H9 (cell line): ENCODE measurements around the gene FUS. TPM values are rescaled to one million over a fixed set of nuclear protein-coding genes. Genes with fewer than 3 reads are reported as not detected.

ENCODE experiments used
- DNase-seq: peaks from one replicate; pipeline ENCODE4 v3.0.0-alpha.2; 2017
- H2AFZ ChIP-seq: one replicate; pipeline ENCODE4 v1.6.1; 2013; ENCODE audit warnings: mild to moderate bottlenecking, low read length, control low read depth, moderate library complexity
- H2AK5ac ChIP-seq: 2 replicates; pipeline ENCODE4 v1.6.1; 2013; ENCODE audit warnings: low read length, control low read depth, mixed read lengths; ENCODE audit not compliant: insufficient read length
- H2BK120ac ChIP-seq: one replicate; pipeline ENCODE4 v1.6.1; 2013; ENCODE audit warnings: low read depth, mild to moderate bottlenecking, low read length, control low read depth, inconsistent platforms; ENCODE audit not compliant: poor library complexity, severe bottlenecking
- H2BK12ac ChIP-seq: 2 replicates; pipeline ENCODE4 v1.6.1; 2013; ENCODE audit warnings: low read length, control low read depth, mixed read lengths, low read depth; ENCODE audit not compliant: insufficient read length
- H2BK15ac ChIP-seq: 2 replicates; pipeline ENCODE4 v1.6.1; 2013; ENCODE audit warnings: low read depth, low read length, control low read depth
- H2BK20ac ChIP-seq: one replicate; pipeline ENCODE4 v1.6.1; 2013; ENCODE audit warnings: low read depth, mild to moderate bottlenecking, low read length, control low read depth, inconsistent platforms; ENCODE audit not compliant: poor library complexity, severe bottlenecking
- H2BK5ac ChIP-seq: 2 replicates; pipeline ENCODE4 v1.6.1; 2013; ENCODE audit warnings: low read length, control low read depth, mixed read lengths; ENCODE audit not compliant: insufficient read length
- H3K14ac ChIP-seq: 2 replicates; pipeline ENCODE4 v1.6.1; 2013; ENCODE audit warnings: low read length, control low read depth; ENCODE audit not compliant: insufficient read depth
- H3K18ac ChIP-seq: 2 replicates; pipeline ENCODE4 v1.6.1; 2013; ENCODE audit warnings: low read depth, mild to moderate bottlenecking, mixed read lengths, low read length, control low read depth; ENCODE audit not compliant: insufficient read length
- H3K23ac ChIP-seq: 2 replicates; pipeline ENCODE4 v1.6.1; 2013; ENCODE audit warnings: low read length, control low read depth, mixed read lengths, low read depth; ENCODE audit not compliant: insufficient read length
- H3K23me2 ChIP-seq: 2 replicates; pipeline ENCODE4 v1.6.1; 2013; ENCODE audit warnings: low read depth, mild to moderate bottlenecking, mixed read lengths, low read length, control low read depth; ENCODE audit not compliant: insufficient read length, poor library complexity, severe bottlenecking
- H3K27ac ChIP-seq: 2 replicates; pipeline ENCODE4 v1.5.1; 2013; ENCODE audit warnings: low read length, control low read depth, mixed read lengths, low read depth; ENCODE audit not compliant: insufficient read length
- H3K27me3 ChIP-seq: 2 replicates; pipeline ENCODE4 v1.6.1; 2013; ENCODE audit warnings: low read length, control low read depth, inconsistent platforms; ENCODE audit not compliant: insufficient read depth
- H3K4ac ChIP-seq: 2 replicates; pipeline ENCODE4 v1.6.1; 2013; ENCODE audit warnings: low read depth, mild to moderate bottlenecking, control low read depth, inconsistent platforms, low read length, moderate library complexity
- H3K4me1 ChIP-seq: 2 replicates; pipeline ENCODE4 v1.6.1; 2013; ENCODE audit warnings: low read length, control low read depth, inconsistent platforms; ENCODE audit not compliant: insufficient read depth
- H3K4me2 ChIP-seq: 2 replicates; pipeline ENCODE4 v1.6.1; 2013; ENCODE audit warnings: low read length, control low read depth, mixed read lengths; ENCODE audit not compliant: insufficient read length, insufficient read depth
- H3K56ac ChIP-seq: 2 replicates; pipeline ENCODE4 v1.6.1; 2013; ENCODE audit warnings: low read depth, mild to moderate bottlenecking, mixed read lengths, low read length, control low read depth; ENCODE audit not compliant: insufficient read length
- H3K79me1 ChIP-seq: 2 replicates; pipeline ENCODE4 v1.6.1; 2013; ENCODE audit warnings: low read depth, mild to moderate bottlenecking, moderate library complexity, low read length, control low read depth, inconsistent platforms; ENCODE audit not compliant: insufficient read depth, poor library complexity, severe bottlenecking
- H3K79me2 ChIP-seq: 2 replicates; pipeline ENCODE4 v1.6.1; 2013; ENCODE audit warnings: low read length, control low read depth, inconsistent platforms; ENCODE audit not compliant: insufficient read depth
- H3K9ac ChIP-seq: 2 replicates; pipeline ENCODE4 v1.6.1; 2013; ENCODE audit warnings: low read length, control low read depth, mixed read lengths; ENCODE audit not compliant: insufficient read length; ENCODE audit errors: extremely low read depth
- H3K9me3 ChIP-seq: one replicate; pipeline ENCODE4 v1.6.1; 2013; ENCODE audit warnings: low read depth, low read length, inconsistent platforms; ENCODE audit not compliant: control insufficient read depth
- H3T11ph ChIP-seq: one replicate; pipeline ENCODE4 v1.6.1; 2013; ENCODE audit warnings: mild to moderate bottlenecking, low read length, control low read depth, inconsistent platforms
- H4K20me1 ChIP-seq: one replicate; pipeline ENCODE4 v1.6.1; 2013; ENCODE audit not compliant: control insufficient read depth, insufficient read length, insufficient read depth
- H4K5ac ChIP-seq: 2 replicates; pipeline ENCODE4 v1.6.1; 2013; ENCODE audit warnings: low read depth, mild to moderate bottlenecking, mixed read lengths, low read length, control low read depth; ENCODE audit not compliant: insufficient read length
- H4K8ac ChIP-seq: replicated peaks from 2 replicates; pipeline ENCODE4 v1.6.1; 2013; ENCODE audit warnings: low read length, control low read depth, mixed read lengths, low read depth; ENCODE audit not compliant: insufficient read length
- H4K91ac ChIP-seq: 2 replicates; pipeline ENCODE4 v1.6.1; 2013; ENCODE audit warnings: low read depth, mild to moderate bottlenecking, moderate library complexity, mixed read lengths, low read length, control low read depth; ENCODE audit not compliant: insufficient read length
- H3K27ac Mint-ChIP-seq, 3 experiments: 2 replicates in 2 of 3; 3 replicates in 1 of 3; pipeline ENCODE4 v1.8.0; 2020 to 2021; ENCODE audit warnings: mixed read lengths in 3 of 3, mild to moderate bottlenecking in 1 of 3, moderate library complexity in 1 of 3
- H3K27me3 Mint-ChIP-seq: 2 replicates; pipeline ENCODE4 v1.8.0; 2021; ENCODE audit warnings: low read depth, mild to moderate bottlenecking, moderate library complexity, mixed read lengths
- H3K36me3 Mint-ChIP-seq, 3 experiments: 2 replicates in 2 of 3; 3 replicates in 1 of 3; pipeline ENCODE4 v1.8.0; 2020 to 2021; ENCODE audit warnings: low read depth in 3 of 3, mixed read lengths in 3 of 3; ENCODE audit not compliant: insufficient read depth in 1 of 3
- H3K4me1 Mint-ChIP-seq, 2 experiments: 2 replicates each; pipeline ENCODE4 v1.8.0; 2020; ENCODE audit warnings: mixed read lengths in 2 of 2
- H3K4me3 Mint-ChIP-seq, 2 experiments: 2 replicates in 1 of 2; 3 replicates in 1 of 2; pipeline ENCODE4 v1.8.0; 2020 to 2021; ENCODE audit warnings: mild to moderate bottlenecking in 2 of 2, mixed read lengths in 2 of 2, moderate library complexity in 1 of 2
- H3K9me3 Mint-ChIP-seq, 2 experiments: 2 replicates in 1 of 2; 3 replicates in 1 of 2; pipeline ENCODE4 v1.8.0; 2020; ENCODE audit warnings: mild to moderate bottlenecking in 2 of 2, mixed read lengths in 2 of 2, moderate library complexity in 1 of 2
- CTCF ChIP-seq: fragments of 200-600 bp; sonication (generic); conservative IDR thresholded peaks from 3 replicates; pipeline ENCODE4 v1.8.0; 2021; ENCODE audit warnings: antibody characterized with exemption, mild to moderate bottlenecking
- WGBS: extraction: QIAGEN DNeasy Blood & Tissue Kit; methylation state at CpG from one replicate; pipeline ENCODE4 v1.1.7; 2013; ENCODE audit warnings: missing lambda C conversion rate, low lambda C conversion rate, mixed read lengths; ENCODE audit not compliant: insufficient read length; ENCODE audit errors: extremely low coverage; 5-methylcytosine and 5-hydroxymethylcytosine counted together
- total RNA-seq: library from RNA; stranded (reverse); gene quantifications from 2 replicates; pipeline ENCODE4 v1.2.1, GENCODE V29; 2021

Gene FUS
- total RNA-seq, 1 experiment from 2014 or later = 1,034 TPM

GRCh38 chr16:31213877-31214707 is 34.2 kb downstream of the FUS start, which contains the start of gene TRIM72:
Gene TRIM72 (plus strand): TSS chr16:31214119. CDS start chr16:31214739, 620 bp downstream.
- Histone ChIP-seq H3K9ac (no peak within 1 kb of the TSS), H3K56ac (no peak within 1 kb of the TSS), H3K4me1 (no peaks in the 10 kb centered on the region), H2BK5ac (no peak within 1 kb of the TSS), H3T11ph (no peak within 1 kb of the TSS), H3K4ac (no peak within 1 kb of the TSS), H3K27ac (no peak within 1 kb of the TSS), H4K5ac (no peak within 1 kb of the TSS), H3K18ac (peak within 1 kb of the TSS; percentile 49), H2BK12ac (no peak within 1 kb of the TSS), H2BK20ac (no peak within 1 kb of the TSS), H2AK5ac (no peak within 1 kb of the TSS), H3K4me2 (peak within 1 kb of the TSS; percentile 72), H3K9me3 (no peaks in the 10 kb centered on the region), H3K79me1 (no peaks in the 10 kb centered on the region), H3K23ac (no peak within 1 kb of the TSS), H2BK15ac (no peak within 1 kb of the TSS), H4K91ac (no peak within 1 kb of the TSS), H2BK120ac (no peak within 1 kb of the TSS), H4K8ac (no peak within 1 kb of the TSS), H4K20me1 (no peaks in the 10 kb centered on the region), H3K27me3 (peaks cover 15% of the 10 kb centered on the region; the same call in 1 of the 2 replicates), H3K79me2 (no peaks in the 10 kb centered on the region), H3K14ac (peak within 1 kb of the TSS; percentile 10), H2AFZ (no peak within 1 kb of the TSS), H3K23me2 (peaks cover 26% of the 10 kb centered on the region)
- no peak for DNase-seq
- peaks cover 66% of the 10 kb centered on the region for H3K27me3 Mint-ChIP-seq
- no peak for TF ChIP-seq CTCF
- H3K9me3 Mint-ChIP-seq = no peaks in the 10 kb centered on the region; a peak in 1 of 5 replicates
- H3K4me1 Mint-ChIP-seq = peaks cover 23 to 24% of the 10 kb centered on the region in 2 experiments
- no CpG with 5 or more reads among the region's 25 CpGs for WGBS
- no peak within 1 kb of the TSS for H3K27ac Mint-ChIP-seq
- H3K36me3 Mint-ChIP-seq = no peaks in the 10 kb centered on the region; a peak in 1 of 7 replicates
- H3K4me3 Mint-ChIP-seq = peak within 1 kb of the TSS; percentile 66 to 84
